ENCODE measurements around the gene FBLL1.
A peak's percentile ranks its signal among the peaks of the same experiment; 100 is the strongest.
"Not testable (repeated sequence)": the region's sequence is repeated elsewhere in the genome, so short reads cannot be mapped to it uniquely, and the experiment has no call there.

Gene FBLL1

DNA sequence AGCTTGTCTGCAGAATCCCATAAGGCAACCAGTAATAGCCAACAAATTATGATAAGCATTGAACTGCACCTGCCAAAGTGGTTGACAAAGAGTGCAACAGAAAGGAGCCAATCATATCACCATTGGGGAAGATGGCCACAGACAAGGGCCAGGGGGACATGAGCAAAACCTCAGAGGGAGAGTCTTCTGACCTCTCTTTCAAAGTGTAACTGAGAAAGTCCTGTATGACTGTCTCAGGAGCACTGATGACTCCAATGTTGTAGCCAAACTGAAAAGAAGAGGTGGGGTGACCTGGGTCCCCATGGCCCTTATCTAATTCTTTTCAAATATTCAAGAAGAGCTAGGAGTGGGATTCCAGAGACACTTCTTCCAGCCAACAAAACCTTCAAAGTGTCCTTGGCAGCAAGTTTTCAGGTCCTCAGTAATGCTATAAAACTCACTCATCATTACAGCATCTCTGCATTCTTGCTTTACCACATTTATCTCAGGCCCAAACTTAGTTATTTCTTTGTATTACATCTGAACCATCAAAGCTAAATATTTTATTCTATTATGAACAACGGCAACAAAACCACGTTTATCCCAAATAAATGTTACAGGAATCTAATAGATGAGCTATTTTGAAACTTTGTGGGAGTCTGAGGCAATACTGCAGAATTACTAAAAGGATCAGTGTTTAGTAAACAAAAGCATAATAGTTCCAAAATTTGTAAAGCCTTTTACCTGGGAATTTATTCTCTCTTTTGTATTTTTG is 24.4 kb downstream of the FBLL1 start:
- no peak for DNase-seq

DNA sequence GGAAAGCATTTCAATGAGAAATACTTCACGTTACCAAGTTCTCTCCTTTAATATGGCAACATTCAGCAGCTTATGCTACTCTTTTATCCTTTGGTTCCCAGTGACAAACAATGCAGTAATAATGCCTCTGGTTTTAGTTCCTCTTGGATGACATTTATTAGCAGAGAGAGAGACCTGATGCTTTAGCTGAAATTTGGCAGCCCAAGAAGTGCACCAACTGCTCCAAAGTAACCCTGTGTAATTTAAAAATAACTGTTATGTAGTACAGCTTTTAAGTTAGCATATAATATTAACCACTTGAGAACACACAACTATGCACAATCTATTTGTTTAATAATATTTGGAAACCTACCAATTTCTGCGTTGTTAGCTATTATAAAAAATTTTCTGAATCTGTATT is 28.3 kb downstream of the FBLL1 start:
- no peak for DNase-seq

DNA sequence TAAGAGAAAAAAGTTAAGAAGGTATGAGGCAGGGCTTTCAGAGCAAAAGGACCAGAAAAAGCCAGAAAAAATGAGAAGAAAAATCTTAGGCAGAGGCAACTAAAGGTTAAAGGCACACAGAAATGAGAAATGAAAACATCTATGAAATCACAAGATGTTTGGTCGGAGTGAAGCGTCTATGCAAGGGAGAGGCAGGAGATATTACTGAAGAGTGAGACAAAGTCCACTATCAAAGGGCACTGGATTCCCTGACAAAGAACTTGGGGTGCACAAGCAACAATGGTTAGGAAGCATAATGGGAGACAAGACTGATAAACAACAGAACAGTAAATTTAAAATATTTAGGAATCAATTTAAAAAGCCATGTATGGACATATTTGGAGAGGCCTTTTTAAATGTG is 33.2 kb downstream of the FBLL1 start:
- DNase-seq, result no peak

DNA sequence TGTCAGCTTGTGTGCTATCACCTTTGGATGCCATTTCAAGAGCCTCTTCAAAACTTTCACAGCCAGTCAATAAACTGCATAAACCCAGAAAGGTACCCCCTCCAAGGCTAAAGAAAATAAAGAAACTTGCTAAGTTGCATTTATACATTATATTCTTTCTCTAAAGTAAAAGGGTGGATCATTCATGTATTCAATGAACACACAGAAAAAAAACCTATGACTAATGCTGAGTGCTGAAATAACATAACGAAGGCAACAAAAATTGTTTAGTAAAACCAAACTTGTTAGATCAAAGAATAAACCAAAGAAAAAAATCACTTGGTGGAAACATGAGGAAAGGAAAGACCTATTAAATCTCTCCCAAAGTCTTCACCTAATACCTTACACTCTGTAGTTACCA is 34.9 kb downstream of the FBLL1 start:
- DNase-seq, result no peak

DNA sequence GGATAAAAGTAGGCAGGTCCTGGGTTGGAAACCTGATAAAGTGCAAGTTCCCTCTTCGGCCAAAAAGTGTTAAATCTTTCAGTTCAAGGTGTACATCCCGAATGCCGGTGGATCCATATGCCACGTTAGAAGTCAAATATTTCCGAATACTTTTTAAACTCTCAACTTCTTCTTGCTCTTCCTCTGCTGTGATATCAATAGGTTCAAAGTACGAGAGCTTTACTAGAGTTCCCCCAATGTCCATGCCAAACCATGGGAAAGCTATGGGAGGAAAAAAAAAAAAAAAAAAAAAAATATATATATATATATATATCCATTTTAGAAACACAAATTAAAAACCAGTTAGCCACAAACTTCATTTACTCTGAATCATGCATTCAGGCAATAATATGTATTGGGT is 39.6 kb downstream of the FBLL1 start:
- no peak for DNase-seq

DNA sequence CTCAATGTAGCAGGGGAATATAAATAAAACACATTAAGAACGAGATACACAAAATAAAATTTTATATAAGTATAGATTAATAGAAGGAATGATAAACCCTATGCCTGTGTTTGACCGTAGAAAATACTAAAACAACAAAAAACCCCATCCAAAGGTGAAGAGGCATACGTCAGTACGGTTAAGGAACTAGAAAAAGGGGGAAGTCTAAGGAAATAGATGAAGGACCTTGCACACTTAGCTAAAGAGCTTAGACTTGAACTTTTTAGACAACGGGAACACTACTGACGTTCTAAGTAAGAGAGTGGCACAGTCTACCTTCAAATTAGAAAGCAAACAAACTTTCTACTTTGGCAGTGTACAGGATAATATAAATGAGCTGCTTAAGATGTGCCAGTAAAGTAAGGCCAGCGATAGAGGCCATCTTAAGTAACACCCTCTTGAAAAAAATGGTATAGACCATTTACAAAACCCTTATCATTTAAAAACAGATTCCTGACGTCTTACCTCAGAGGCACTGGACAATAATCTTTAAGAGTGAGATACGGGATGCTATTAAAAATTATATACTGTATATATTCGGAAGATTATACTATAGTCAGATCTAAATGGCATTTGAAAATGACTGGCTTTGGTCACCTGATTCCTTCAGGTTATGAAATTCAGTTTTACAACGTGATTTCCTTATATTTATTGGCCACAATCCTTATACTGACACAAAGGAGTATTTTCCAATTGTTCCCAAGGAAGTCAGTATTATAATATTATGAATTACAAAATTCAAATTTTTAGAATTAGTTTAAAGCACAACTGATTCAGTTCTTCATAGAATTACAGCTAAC is 41.6 kb downstream of the FBLL1 start:
- no peak for DNase-seq

DNA sequence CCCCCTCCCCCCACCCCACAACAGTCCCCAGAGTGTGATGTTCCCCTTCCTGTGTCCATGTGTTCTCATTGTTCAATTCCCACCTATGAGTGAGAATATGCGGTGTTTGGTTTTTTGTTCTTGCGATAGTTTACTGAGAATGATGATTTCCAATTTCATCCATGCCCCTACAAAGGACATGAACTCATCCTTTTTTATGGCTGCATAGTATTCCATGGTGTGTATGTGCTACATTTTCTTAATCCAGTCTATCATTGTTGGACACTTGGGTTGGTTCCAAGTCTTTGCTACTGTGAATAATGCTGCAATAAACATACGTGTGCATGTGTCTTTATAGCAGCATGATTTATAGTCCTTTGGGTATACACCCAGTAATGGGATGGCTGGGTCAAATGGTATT is 44.6 kb downstream of the FBLL1 start:
- DNase-seq, result not testable (repeated sequence)

DNA sequence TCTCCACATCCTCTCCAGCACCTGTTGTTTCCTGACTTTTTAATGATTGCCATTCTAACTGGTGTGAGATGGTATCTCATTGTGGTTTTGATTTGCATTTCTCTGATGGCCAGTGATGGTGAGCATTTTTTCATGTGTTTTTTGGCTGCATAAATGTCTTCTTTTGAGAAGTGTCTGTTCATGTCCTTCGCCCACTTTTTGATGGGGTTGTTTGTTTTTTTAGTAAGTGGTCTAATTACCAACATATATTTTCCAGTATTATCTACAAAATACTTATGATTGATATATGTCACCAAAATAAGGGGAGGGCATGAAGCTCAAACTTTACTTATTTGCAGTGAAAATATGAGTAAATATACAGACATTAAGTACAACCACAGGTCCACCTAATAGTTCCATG is 45.1 kb downstream of the FBLL1 start:
- DNase-seq, result not testable (repeated sequence)

DNA sequence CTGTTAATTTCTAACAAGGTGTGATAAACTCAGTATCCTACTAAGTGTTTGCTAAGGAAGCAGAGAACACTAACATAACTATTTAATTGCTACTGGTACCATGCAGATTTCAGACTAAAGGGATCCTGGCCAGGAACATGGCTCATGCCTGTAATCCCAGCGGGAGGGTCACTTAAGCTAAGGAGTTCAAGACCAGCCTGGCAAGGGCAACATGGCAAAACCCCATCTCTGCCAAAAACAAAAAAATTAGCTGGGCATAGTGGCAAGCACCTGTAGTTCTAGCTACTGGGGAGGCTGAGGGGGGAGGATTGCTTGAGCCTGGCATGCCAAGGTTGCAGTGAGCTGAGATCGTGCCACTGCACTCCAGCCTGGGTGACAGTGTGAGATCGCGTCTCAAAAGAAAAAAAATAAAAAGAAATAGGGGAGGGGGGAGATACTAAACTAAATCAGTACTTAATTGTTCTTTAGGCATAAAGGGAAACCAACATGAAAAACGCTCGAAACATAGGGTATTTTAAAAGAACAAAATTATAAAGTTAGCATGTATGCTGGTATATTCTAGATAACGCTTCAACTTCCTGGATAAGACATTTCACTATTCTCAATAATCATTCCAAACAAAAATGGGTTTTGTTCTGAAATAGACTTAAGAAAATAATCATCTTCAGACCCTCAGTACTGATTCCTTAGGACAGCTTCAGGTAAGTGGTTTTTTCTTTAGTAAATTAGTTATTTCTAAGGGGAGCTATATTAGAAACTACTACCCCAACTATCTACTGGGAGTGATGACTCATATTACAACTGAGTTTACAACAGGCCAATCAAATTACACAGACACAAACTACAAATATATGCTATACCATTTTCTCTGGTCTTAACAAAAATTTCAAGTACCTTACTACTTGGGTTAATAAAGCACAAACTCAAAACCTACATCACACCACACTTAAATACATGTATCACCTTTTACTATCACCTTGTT is 46.6 kb downstream of the FBLL1 start:
- DNase-seq, result no peak

DNA sequence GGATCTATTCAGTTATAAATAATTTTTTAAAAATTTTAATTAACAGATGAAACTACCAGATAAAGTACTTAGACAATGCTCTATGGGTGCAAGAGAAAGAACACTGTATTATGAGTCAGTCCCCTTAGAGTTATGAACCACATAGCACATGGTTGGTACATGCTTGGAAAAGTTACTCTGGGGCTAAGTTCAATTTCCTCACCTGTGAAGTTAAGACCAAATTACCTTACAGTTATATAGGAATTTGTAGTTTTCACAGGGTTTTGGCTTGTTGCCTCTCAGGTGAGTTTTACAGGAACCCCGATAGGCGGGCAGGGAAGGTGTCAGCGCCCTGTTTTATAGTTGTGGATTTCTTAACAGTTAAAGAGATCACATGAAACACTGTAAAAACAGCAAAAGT is 48.9 kb downstream of the FBLL1 start:
- no peak for DNase-seq

DNA sequence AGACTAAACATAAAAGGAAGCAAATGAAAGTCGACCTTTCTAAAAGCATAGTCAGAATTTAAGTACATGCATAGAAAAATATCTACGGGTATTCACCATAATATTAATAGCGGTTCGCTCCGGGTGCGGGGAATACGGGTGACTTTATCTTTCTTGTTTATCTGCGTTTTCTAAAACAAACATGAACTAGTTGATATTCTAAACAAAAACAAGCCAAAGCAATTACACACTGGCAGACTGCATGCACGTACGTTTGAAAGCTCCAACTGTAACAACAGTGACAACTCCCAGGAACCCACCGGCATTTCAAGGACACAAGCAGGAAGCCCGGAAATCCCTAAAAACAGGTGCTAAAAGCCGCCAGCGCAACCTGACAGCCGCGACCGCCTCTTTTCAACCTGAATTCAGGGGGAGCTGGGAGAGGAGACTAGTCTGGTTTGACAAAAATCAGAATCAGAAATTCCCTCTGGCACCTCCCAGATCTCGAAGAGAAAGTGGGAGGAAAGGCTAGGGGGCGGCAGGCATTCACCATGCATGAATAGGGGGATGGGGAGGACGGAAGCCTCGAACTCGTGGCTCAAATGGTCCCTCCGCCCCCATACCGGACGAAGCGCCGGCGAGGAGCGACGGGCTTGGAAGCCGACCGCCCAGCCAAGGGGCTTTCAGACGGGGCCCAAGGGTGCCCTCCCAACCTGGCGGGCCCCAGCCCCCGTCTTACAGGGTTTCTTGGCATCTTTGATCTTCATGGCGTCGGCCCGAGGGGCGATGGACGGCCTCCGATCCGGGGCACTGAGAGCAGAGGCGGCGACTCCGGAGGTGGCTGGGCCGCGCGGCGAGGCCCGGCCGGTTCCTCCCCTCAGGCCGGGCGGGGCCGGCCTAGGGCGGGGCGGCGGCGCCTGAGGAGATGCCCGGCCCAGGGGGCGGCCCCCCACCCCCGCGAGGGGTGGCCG is 49.7 kb downstream of the FBLL1 start, which contains the start of gene PANK3:
PANK3 (minus strand) TSS at position 831 of the 950 bp plus-strand sequence; CDS start at position 746, 85 bp downstream.
- no peak for DNase-seq

DNA sequence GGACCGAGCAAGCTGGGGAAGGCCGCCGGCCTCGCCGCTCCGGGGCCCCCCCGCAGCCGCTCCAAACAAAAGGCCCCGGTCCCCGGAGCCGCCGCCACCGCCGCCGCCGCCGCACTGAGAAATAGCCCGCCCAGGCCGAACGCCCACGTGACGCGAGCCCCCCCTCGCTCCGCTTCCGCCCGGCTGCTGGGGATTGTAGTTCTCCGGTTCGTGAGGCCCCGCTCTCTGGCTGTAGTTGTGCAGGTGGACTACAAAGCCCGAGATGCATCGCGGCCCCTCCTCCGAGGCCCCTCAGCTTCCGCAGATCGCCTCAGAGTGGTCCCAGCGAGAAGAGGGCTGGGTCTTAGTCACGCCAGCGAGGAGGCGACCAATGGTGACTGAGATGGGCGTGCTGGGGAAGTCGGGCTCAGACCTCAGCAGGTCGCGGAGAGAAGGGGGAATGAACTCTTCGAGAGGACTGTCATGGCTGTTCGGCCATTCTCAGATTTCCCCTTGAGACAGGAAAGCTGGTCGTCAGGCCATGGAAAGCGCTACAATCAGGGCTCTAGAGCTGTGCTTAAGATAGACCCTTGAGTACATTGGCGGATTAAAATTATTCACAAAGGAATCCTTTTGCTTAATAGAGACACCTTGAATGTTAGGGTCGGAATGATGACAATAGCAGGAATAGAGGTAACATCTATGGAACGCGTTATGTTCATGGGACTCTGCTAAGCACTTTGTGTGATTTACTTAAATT is 50.6 kb downstream of the FBLL1 start:
- DNase-seq, result peak; percentile 95

DNA sequence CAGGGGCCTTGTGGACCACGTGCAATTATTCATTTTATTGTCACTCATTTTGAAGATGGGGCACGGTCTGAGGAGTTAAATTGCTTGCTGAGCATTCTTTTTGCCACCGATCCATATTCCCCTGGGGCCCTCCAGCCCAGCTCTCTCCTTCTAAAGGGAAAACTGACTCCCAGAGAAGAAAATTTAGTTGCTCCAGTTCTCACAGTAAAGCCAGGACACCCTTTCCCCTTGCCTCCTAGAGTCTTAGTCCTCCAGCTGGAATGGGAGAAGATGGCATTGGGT is 51.1 kb downstream of the FBLL1 start:
- DNase-seq, result no peak
